Measurements from ENCODE around the gene EVPL. TPM values are rescaled to one million over a fixed set of nuclear protein-coding genes. Genes with fewer than 3 reads are reported as not detected.

EVPL gene
- total and polyA plus RNA-seq, 2 of the 13 experiments (the other 11 are each of a cell fraction or from before 2014, with no cell fraction given) = 2.1 to 8.2 TPM

DNA sequence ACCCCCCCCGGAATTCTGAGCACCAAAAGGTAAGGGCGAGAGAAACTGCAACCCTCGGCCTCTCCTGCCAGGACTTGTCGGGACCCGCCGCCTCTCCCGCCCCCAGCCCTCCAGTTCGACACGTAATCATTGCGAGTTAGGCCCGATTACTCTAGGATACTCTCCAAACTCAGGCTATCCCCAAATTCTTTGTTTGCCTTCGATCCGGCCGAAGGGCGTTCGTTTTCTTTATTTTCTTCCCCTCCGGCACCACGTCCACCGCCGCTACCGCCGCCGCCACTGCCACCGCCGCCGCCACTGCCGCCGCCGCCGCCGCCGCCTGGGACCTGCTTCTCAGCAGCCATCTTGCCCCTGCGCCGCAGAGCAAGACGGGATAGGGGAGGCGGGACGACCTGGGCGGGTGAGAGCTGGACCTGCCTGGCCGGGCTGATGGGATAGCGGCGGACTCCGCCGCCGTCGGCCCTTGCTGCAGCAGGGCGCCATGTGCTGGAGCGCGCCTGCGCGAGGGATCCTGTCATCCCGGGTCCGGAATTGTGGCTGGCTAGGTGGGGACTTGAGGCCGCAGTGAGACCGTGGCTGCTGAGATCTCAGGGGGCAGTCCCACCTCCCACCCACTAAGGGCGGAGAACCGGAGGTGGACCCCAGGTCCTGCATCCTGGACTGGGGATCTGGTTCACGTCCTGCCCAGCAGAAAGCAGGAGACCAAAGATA is 45.2 kb upstream of the EVPL start, which contains the start of gene SRP68 (continued):
- TF ChIP-seq, protein P1, sequence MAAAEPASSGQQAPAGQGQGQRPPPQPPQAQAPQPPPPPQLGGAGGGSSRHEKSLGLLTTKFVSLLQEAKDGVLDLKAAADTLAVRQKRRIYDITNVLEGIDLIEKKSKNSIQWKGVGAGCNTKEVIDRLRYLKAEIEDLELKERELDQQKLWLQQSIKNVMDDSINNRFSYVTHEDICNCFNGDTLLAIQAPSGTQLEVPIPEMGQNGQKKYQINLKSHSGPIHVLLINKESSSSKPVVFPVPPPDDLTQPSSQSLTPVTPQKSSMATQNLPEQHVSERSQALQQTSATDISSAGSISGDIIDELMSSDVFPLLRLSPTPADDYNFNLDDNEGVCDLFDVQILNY (CRISPR knock-in tag; conservative IDR thresholded peaks at IDR 0.05) = peak; percentile 57
- TF ChIP-seq, protein P2, sequence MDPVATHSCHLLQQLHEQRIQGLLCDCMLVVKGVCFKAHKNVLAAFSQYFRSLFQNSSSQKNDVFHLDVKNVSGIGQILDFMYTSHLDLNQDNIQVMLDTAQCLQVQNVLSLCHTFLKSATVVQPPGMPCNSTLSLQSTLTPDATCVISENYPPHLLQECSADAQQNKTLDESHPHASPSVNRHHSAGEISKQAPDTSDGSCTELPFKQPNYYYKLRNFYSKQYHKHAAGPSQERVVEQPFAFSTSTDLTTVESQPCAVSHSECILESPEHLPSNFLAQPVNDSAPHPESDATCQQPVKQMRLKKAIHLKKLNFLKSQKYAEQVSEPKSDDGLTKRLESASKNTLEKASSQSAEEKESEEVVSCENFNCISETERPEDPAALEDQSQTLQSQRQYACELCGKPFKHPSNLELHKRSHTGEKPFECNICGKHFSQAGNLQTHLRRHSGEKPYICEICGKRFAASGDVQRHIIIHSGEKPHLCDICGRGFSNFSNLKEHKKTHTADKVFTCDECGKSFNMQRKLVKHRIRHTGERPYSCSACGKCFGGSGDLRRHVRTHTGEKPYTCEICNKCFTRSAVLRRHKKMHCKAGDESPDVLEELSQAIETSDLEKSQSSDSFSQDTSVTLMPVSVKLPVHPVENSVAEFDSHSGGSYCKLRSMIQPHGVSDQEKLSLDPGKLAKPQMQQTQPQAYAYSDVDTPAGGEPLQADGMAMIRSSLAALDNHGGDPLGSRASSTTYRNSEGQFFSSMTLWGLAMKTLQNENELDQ (CRISPR knock-in tag; IDR thresholded peaks at IDR 0.05; ENCODE audit: borderline replicate concordance) = no peak
- TF ChIP-seq HNRNPUL1 (IDR thresholded peaks at IDR 0.05; ENCODE audit: low read depth, low read length) (no peak), KAT2B (IDR thresholded peaks at IDR 0.05; ENCODE audit: borderline replicate concordance, low read depth, low read length) (no peak), GTF3A (CRISPR knock-in tag; conservative IDR thresholded peaks at IDR 0.05) (no peak), TBX3 (IDR thresholded peaks at IDR 0.05; ENCODE audit: borderline replicate concordance) (no peak), CCAR2 (optimal IDR thresholded peaks at IDR 0.05; ENCODE audit: low read depth, low read length) (no peak), ELK4 (CRISPR knock-in tag; IDR thresholded peaks at IDR 0.05; ENCODE audit: borderline replicate concordance) (no peak), SMARCC2 (IDR thresholded peaks at IDR 0.05) (no peak), NR2F1 (CRISPR knock-in tag; IDR thresholded peaks at IDR 0.05) (no peak), AKNA (CRISPR knock-in tag; IDR thresholded peaks at IDR 0.05; ENCODE audit: borderline replicate concordance) (no peak)
- TF ChIP-seq, protein P3, sequence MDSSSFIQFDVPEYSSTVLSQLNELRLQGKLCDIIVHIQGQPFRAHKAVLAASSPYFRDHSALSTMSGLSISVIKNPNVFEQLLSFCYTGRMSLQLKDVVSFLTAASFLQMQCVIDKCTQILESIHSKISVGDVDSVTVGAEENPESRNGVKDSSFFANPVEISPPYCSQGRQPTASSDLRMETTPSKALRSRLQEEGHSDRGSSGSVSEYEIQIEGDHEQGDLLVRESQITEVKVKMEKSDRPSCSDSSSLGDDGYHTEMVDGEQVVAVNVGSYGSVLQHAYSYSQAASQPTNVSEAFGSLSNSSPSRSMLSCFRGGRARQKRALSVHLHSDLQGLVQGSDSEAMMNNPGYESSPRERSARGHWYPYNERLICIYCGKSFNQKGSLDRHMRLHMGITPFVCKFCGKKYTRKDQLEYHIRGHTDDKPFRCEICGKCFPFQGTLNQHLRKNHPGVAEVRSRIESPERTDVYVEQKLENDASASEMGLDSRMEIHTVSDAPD (CRISPR knock-in tag; IDR thresholded peaks at IDR 0.05) = no peak
- TF ChIP-seq, protein P4, sequence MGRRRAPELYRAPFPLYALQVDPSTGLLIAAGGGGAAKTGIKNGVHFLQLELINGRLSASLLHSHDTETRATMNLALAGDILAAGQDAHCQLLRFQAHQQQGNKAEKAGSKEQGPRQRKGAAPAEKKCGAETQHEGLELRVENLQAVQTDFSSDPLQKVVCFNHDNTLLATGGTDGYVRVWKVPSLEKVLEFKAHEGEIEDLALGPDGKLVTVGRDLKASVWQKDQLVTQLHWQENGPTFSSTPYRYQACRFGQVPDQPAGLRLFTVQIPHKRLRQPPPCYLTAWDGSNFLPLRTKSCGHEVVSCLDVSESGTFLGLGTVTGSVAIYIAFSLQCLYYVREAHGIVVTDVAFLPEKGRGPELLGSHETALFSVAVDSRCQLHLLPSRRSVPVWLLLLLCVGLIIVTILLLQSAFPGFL (CRISPR knock-in tag; IDR thresholded peaks at IDR 0.05) = 0 out of 2 replicates have a peak, but pooled peaks have one; percentile 27
- TF ChIP-seq, protein P5, sequence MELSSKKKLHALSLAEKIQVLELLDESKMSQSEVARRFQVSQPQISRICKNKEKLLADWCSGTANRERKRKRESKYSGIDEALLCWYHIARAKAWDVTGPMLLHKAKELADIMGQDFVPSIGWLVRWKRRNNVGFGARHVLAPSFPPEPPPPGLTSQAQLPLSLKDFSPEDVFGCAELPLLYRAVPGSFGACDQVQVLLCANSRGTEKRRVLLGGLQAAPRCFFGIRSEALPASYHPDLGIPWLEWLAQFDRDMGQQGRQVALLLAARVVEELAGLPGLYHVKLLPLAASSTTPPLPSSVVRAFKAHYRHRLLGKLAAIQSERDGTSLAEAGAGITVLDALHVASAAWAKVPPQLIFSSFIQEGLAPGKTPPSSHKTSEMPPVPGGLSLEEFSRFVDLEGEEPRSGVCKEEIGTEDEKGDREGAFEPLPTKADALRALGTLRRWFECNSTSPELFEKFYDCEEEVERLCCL (CRISPR knock-in tag; IDR thresholded peaks at IDR 0.05; ENCODE audit: borderline replicate concordance) = no peak

Data from HepG2 (cell line).